IPS DF 6.9 (cell line): ENCODE measurements around the gene TRERF1.

Experiments used
- DNase-seq: peaks from one replicate; pipeline ENCODE4 v3.0.0-alpha.2; 2013; ENCODE audit warnings: low read depth, low spot score
- H3K27ac ChIP-seq: one replicate; pipeline ENCODE4 v1.5.1; 2013; ENCODE audit warnings: low read length, control low read depth
- H3K27me3 ChIP-seq: 2 replicates; pipeline ENCODE4 v1.6.1; 2013; ENCODE audit warnings: mild to moderate bottlenecking, low read length; ENCODE audit not compliant: control insufficient read depth, insufficient read depth
- H3K36me3 ChIP-seq: 2 replicates; pipeline ENCODE4 v1.6.1; 2013; ENCODE audit warnings: low read length; ENCODE audit not compliant: control insufficient read depth, insufficient read depth
- H3K4me1 ChIP-seq: 2 replicates; pipeline ENCODE4 v1.6.1; 2013; ENCODE audit warnings: low read length; ENCODE audit not compliant: control insufficient read depth, insufficient read depth
- H3K4me3 ChIP-seq: 2 replicates; pipeline ENCODE4 v1.5.1; 2013; ENCODE audit warnings: mild to moderate bottlenecking, low read length
- H3K9me3 ChIP-seq: 2 replicates; pipeline ENCODE4 v1.6.1; 2013; ENCODE audit warnings: low read length, inconsistent platforms; ENCODE audit not compliant: control insufficient read depth, insufficient read depth
- WGBS: extraction: QIAGEN DNeasy Blood & Tissue Kit; methylation state at CpG from one replicate; pipeline ENCODE4 v1.1.7; 2013; ENCODE audit warnings: mixed read lengths, missing lambda C conversion rate; ENCODE audit not compliant: insufficient read length, insufficient coverage; 5-methylcytosine and 5-hydroxymethylcytosine counted together

TRERF1 gene

DNA sequence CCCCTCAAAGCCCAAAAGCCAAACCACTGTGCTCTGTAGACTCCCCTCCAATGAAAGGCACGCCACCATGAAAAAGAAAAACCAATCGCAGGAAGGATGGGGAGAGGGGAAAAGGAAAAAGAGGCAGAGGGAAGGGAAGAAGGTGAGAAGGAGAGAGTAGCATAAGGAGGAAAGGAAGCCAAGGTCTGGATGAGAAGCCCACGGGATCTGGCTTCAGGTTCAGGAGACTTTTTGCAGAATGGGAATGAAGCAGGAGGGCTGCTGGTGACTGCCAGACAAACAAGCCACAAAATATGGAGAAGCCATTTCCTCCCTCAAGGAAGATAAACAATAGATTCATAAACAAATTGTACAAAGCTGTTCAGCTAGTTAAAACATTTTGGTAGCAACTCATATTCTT is 155.1 kb downstream of the TRERF1 start:
- Histone ChIP-seq H3K27me3 (no peaks in the 10 kb centered on the region), H3K9me3 (no peaks in the 10 kb centered on the region), H3K36me3 (no peaks in the 10 kb centered on the region), H3K4me1 (no peaks in the 10 kb centered on the region), H3K4me3 (no peak overlapping the region), H3K27ac (no peak overlapping the region)
- WGBS, result no CpG with 5 or more reads among the region's 3 CpGs
- DNase-seq, result no peak

GRCh38 chr6:42295677-42296076 is 156.0 kb downstream of the TRERF1 start:
- H3K9me3 ChIP-seq, result no peaks in the 10 kb centered on the region
- H3K4me1 ChIP-seq, result no peaks in the 10 kb centered on the region
- H3K27me3 ChIP-seq, result no peaks in the 10 kb centered on the region
- H3K4me3 ChIP-seq, result no peak overlapping the region
- no peak overlapping the region for H3K27ac ChIP-seq
- no peaks in the 10 kb centered on the region for H3K36me3 ChIP-seq
- DNase-seq, result no peak
- no CpG with 5 or more reads among the region's 3 CpGs for WGBS

GRCh38 chr6:42295181-42295580 is 156.5 kb downstream of the TRERF1 start:
- no peak overlapping the region for H3K27ac ChIP-seq
- H3K4me3 ChIP-seq, result no peak overlapping the region
- DNase-seq, result no peak
- H3K27me3 ChIP-seq, result no peaks in the 10 kb centered on the region
- no peaks in the 10 kb centered on the region for H3K4me1 ChIP-seq
- H3K9me3 ChIP-seq, result no peaks in the 10 kb centered on the region
- H3K36me3 ChIP-seq, result no peaks in the 10 kb centered on the region
- no CpG with 5 or more reads among the region's 1 CpG for WGBS

- Histone ChIP-seq H3K27ac (no peak overlapping the region), H3K9me3 (no peaks in the 10 kb centered on the region), H3K4me3 (no peak overlapping the region), H3K36me3 (no peaks in the 10 kb centered on the region), H3K4me1 (no peaks in the 10 kb centered on the region), H3K27me3 (no peaks in the 10 kb centered on the region)
- DNase-seq, result no peak
- no CpG with 5 or more reads among the region's 3 CpGs for WGBS
These were observed 157.0 kb downstream of the TRERF1 start for GRCh38 chr6:42294759-42295158.

GRCh38 chr6:42293386-42293977 is 158.2 kb downstream of the TRERF1 start:
- Histone ChIP-seq H3K27me3 (no peaks in the 10 kb centered on the region), H3K4me3 (no peak overlapping the region), H3K9me3 (no peaks in the 10 kb centered on the region), H3K4me1 (no peaks in the 10 kb centered on the region), H3K36me3 (no peaks in the 10 kb centered on the region), H3K27ac (no peak overlapping the region)
- WGBS, result no CpG with 5 or more reads among the region's 5 CpGs
- DNase-seq, result no peak

DNA sequence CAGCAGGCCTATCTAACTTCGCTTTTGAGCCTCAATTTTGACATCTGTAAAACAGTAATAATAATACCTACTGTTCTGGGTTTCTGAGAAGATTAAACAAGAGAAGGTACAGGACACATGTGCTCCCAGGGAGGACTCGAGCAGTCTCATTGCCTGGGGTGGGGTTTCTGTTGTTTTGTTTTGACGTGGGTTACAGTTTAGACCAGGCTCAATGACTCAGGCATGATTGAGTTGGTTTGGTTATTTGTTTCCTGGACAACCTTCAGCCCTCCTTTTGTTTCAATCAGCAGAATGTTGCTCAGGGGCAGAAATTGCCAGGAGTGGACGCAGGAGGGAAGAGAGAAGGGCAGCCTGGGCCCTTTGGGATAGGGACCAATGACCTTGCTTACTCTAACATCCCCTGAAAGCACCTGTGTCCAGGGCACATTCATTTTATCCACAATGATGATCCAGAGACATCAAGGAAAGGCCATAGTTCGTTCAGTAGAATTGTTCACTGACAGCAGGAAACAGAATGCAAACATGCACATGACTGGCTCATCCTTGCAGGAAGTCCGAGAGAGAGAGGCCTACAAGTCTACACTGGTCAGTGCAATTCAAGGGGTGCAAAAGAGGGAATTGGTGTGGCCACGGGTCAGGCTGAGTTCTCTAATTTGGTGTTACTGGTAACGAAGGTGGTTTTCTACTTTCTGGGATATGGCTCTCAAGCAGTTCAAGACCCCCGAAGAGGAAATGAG is 159.6 kb downstream of the TRERF1 start:
- WGBS, result no CpG with 5 or more reads among the region's 9 CpGs
- Histone ChIP-seq H3K4me1 (no peaks in the 10 kb centered on the region), H3K27ac (no peak overlapping the region), H3K27me3 (no peaks in the 10 kb centered on the region), H3K9me3 (no peaks in the 10 kb centered on the region), H3K36me3 (no peaks in the 10 kb centered on the region), H3K4me3 (no peak overlapping the region)
- DNase-seq, result no peak

DNA sequence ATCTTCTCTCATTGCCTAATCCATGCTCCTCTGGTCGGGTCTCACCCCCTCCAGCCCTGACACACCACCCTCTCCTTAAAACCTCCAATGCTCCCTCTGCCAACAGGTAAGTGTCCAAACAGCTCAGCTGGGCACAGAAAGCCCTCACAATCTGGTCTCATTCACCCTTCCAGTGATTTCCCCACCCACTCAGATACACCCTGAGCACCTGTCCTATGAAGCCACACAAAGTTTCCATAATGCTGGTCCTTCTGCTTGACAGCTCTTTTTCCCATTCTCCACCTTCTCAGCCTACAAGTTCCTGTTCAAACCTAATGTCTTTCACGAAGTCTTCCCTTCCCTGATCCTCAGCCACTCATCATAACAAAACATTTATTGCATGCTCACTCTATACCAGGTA is 164.0 kb downstream of the TRERF1 start:
- no CpG with 5 or more reads among the region's 2 CpGs for WGBS
- no peak overlapping the region for H3K27ac ChIP-seq
- H3K36me3 ChIP-seq, result no peaks in the 10 kb centered on the region
- no peak overlapping the region for H3K4me3 ChIP-seq
- no peak for DNase-seq
- H3K27me3 ChIP-seq, result no peaks in the 10 kb centered on the region
- H3K4me1 ChIP-seq, result no peaks in the 10 kb centered on the region
- no peaks in the 10 kb centered on the region for H3K9me3 ChIP-seq

GRCh38 chr6:42281570-42281969 is 170.2 kb downstream of the TRERF1 start:
- no peaks in the 10 kb centered on the region for H3K27me3 ChIP-seq
- H3K27ac ChIP-seq, result no peak overlapping the region
- H3K4me1 ChIP-seq, result peaks cover 2% of the 10 kb centered on the region; the same call in 1 of the 2 replicates
- WGBS, result no CpG with 5 or more reads among the region's 7 CpGs
- DNase-seq, result no peak
- no peaks in the 10 kb centered on the region for H3K9me3 ChIP-seq
- H3K36me3 ChIP-seq, result no peaks in the 10 kb centered on the region
- no peak overlapping the region for H3K4me3 ChIP-seq

GRCh38 chr6:42280966-42281533 is 170.7 kb downstream of the TRERF1 start:
- Histone ChIP-seq H3K27me3 (no peaks in the 10 kb centered on the region), H3K9me3 (no peaks in the 10 kb centered on the region), H3K4me3 (no peak overlapping the region), H3K27ac (no peak overlapping the region), H3K36me3 (no peaks in the 10 kb centered on the region), H3K4me1 (peaks cover 2% of the 10 kb centered on the region; the same call in 1 of the 2 replicates)
- no CpG with 5 or more reads among the region's 5 CpGs for WGBS
- DNase-seq, result no peak

DNA sequence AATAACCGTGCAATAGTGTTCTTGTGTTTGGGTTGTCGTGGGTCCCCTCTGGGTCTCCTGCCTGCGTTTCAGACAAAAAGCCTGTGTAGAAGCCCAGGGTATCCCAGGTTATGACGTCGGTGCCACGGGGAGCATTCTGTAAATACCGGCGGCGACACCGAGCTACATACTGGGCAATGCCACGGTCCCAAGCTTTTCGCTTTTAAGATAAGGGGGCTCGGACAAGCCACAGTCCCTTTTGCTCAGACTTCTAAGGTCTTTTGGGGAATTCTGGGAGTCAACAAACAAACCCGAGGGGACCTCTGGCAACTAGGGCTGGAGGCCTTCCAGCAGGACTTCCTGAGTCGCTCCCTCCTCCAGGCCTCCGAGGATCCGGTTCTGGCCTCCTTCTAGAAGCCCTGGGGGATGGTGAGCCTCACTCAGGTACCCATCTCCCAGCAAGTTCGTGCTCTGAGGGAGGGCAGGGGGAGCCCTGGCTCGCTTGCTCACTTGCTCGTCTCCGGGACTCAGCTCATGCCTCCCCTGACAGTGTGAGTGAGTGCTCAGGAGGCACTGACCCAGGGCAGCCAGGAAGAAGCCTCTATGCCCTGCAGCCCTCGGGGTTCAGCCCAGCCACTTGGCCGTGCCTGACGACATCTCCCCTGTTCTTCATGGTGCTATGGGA is 171.6 kb downstream of the TRERF1 start:
- Histone ChIP-seq H3K4me1 (peaks cover 2% of the 10 kb centered on the region; the same call in 1 of the 2 replicates), H3K4me3 (no peak overlapping the region), H3K27me3 (no peaks in the 10 kb centered on the region), H3K9me3 (no peaks in the 10 kb centered on the region), H3K36me3 (no peaks in the 10 kb centered on the region), H3K27ac (no peak overlapping the region)
- DNase-seq, result no peak
- WGBS, result no CpG with 5 or more reads among the region's 24 CpGs
